SU-DHL-6 (cell line): ENCODE data around the gene SF1.

Source experiments
- H2AFZ ChIP-seq: fragments of 200-600 bp; sonication (generic); 2 replicates; pipeline ENCODE4 v1.6.1; 2014; ENCODE audit warnings: low read depth, mild to moderate bottlenecking, moderate library complexity, mixed read lengths, antibody characterized with exemption, low read length; ENCODE audit not compliant: severe bottlenecking
- H3F3A ChIP-seq: fragments of 200-600 bp; shearing (Covaris generic); 2 replicates; pipeline ENCODE4 v1.6.0; 2016; ENCODE audit warnings: antibody characterized with exemption, mild to moderate bottlenecking; ENCODE audit not compliant: insufficient read depth
- H3K27ac ChIP-seq: fragments of 200-600 bp; sonication (generic); 2 replicates; pipeline ENCODE4 v1.5.1; 2016; ENCODE audit warnings: low read depth, mild to moderate bottlenecking, low read length, moderate library complexity, mixed read lengths
- H3K27me3 ChIP-seq: fragments of 200-600 bp; sonication (generic), shearing (Covaris generic); 2 replicates; pipeline ENCODE4 v1.6.0; 2014; ENCODE audit warnings: mild to moderate bottlenecking, low read length
- H3K36me3 ChIP-seq: fragments of 200-600 bp; sonication (generic); 2 replicates; pipeline ENCODE4 v1.6.1; 2014; ENCODE audit warnings: mild to moderate bottlenecking, low read length, mixed read lengths
- H3K4me2 ChIP-seq: fragments of 300-600, 200-600 bp; shearing (Covaris generic), sonication (generic); 2 replicates; pipeline ENCODE4 v1.6.0; 2014; ENCODE audit warnings: low read length, low read depth, mild to moderate bottlenecking; ENCODE audit not compliant: poor library complexity, severe bottlenecking
- H3K4me3 ChIP-seq: fragments of 200-600 bp; sonication (generic); 2 replicates; pipeline ENCODE4 v1.5.1; 2014; ENCODE audit warnings: antibody characterized with exemption, low read length, mild to moderate bottlenecking, mixed read lengths; ENCODE audit not compliant: insufficient read depth, poor library complexity, severe bottlenecking
- H3K79me2 ChIP-seq: fragments of 200-600 bp; sonication (generic); 2 replicates; pipeline ENCODE4 v1.6.1; 2014; ENCODE audit warnings: mild to moderate bottlenecking, low read length, moderate library complexity; ENCODE audit not compliant: insufficient read depth
- H3K9ac ChIP-seq: fragments of 200-600 bp; sonication (generic); 2 replicates; pipeline ENCODE4 v1.7.0; 2014; ENCODE audit warnings: mild to moderate bottlenecking, low read length
- H3K9me2 ChIP-seq: fragments of 200-600 bp; sonication (generic); replicated peaks from 2 replicates; pipeline ENCODE4 v1.6.1; 2014; ENCODE audit warnings: low read length; ENCODE audit not compliant: insufficient read depth
- H3K9me3 ChIP-seq: fragments of 200-600 bp; sonication (generic); 2 replicates; pipeline ENCODE4 v1.6.1; 2014; ENCODE audit warnings: low read length, mixed read lengths; ENCODE audit not compliant: insufficient read depth
- H4K20me1 ChIP-seq: fragments of 200-600 bp; sonication (generic); 2 replicates; pipeline ENCODE4 v1.6.1; 2014; ENCODE audit warnings: low read depth, mild to moderate bottlenecking, antibody characterized with exemption, low read length, moderate library complexity, mixed read lengths
- EZH2phosphoT487 ChIP-seq: fragments of 200-600 bp; sonication (generic), shearing (Covaris generic); conservative IDR thresholded peaks from 2 replicates; pipeline ENCODE4 v1.6.1; 2018; ENCODE audit warnings: mild to moderate bottlenecking, antibody characterized with exemption, low read length, moderate library complexity, mixed read lengths
- TF ChIP-seq, protein P1 (sequence below): fragments of 200-600 bp; sonication (generic); IDR thresholded peaks from one replicate; pipeline ENCODE4 v1.5.1; 2017; ENCODE audit warnings: antibody characterized with exemption, mild to moderate bottlenecking, low read length, moderate library complexity; ENCODE audit not compliant: insufficient read depth, poor library complexity, severe bottlenecking

SF1 gene

GRCh38 chr11:64790205-64791095, 12.1 kb upstream of the SF1 start:
- no peaks in the 10 kb centered on the region for H3K27me3 ChIP-seq
- TF ChIP-seq, protein P1, sequence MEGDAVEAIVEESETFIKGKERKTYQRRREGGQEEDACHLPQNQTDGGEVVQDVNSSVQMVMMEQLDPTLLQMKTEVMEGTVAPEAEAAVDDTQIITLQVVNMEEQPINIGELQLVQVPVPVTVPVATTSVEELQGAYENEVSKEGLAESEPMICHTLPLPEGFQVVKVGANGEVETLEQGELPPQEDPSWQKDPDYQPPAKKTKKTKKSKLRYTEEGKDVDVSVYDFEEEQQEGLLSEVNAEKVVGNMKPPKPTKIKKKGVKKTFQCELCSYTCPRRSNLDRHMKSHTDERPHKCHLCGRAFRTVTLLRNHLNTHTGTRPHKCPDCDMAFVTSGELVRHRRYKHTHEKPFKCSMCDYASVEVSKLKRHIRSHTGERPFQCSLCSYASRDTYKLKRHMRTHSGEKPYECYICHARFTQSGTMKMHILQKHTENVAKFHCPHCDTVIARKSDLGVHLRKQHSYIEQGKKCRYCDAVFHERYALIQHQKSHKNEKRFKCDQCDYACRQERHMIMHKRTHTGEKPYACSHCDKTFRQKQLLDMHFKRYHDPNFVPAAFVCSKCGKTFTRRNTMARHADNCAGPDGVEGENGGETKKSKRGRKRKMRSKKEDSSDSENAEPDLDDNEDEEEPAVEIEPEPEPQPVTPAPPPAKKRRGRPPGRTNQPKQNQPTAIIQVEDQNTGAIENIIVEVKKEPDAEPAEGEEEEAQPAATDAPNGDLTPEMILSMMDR, result no peak
- TF ChIP-seq EZH2phosphoT487, result no peak
- no peaks in the 10 kb centered on the region for H3K9me2 ChIP-seq
- no peaks in the 10 kb centered on the region for H3K79me2 ChIP-seq
- no peak overlapping the region for H2AFZ ChIP-seq
- H3K9me3 ChIP-seq, result no peaks in the 10 kb centered on the region
- H3F3A ChIP-seq, result no peaks in the 10 kb centered on the region
- H3K4me3 ChIP-seq, result no peak overlapping the region
- no peak overlapping the region for H3K27ac ChIP-seq
- no peak overlapping the region for H3K4me2 ChIP-seq
- no peak overlapping the region for H3K9ac ChIP-seq
- H4K20me1 ChIP-seq, result no peaks in the 10 kb centered on the region
- H3K36me3 ChIP-seq, result no peaks in the 10 kb centered on the region

DNA sequence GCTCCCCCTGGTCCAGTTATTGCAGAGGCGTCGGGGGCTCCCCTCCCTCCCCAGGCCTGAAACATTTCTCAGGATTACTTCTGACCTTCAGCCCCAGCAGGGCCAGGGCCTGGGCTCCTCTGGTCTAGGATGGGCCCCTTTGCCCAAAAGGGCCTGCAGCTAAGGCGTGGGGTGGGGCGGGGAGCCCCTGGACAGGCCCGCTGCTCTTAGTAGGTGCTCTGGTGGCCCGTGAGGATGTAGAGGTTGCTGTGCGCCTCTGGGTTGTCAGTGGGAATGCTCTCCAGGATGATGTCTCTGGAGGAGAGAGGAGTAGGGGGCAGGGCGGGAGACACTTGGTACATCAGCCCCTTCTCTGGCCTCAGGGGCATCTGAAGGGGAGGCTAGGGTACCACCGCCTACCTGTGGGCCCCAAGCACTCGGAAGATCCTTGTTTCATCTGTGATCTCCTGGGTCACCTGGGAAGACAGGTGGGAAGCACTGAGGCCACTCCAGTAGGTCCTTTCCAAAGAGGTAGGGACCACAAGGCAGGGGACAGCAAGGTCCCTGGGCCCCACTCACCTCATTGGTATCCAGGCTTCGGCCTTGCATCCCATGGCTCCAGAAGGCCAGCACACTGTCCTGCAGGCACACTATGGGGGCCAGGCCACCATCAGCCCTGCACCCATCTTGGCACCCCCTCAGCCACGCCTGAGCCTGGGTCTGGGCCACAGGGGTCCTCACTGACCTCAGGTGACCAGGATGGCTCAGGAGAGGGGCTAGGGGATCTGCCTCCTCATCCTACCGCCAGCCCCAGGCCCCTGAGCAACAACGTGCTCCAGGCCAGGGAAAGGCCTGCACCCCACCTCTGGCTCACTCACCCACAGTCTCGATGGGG, 11.2 kb upstream of the SF1 start:
- Histone ChIP-seq H3K9ac (no peak overlapping the region), H2AFZ (no peak overlapping the region)

GRCh38 chr11:64788321-64789215, 10.2 kb upstream of the SF1 start:
- no peaks in the 10 kb centered on the region for H3K27me3 ChIP-seq
- H3K4me2 ChIP-seq, result no peak overlapping the region
- no peaks in the 10 kb centered on the region for H3K36me3 ChIP-seq
- TF ChIP-seq EZH2phosphoT487, result no peak
- TF ChIP-seq, protein P1, result no peak
- H3K79me2 ChIP-seq, result no peaks in the 10 kb centered on the region
- H3K4me3 ChIP-seq, result no peak overlapping the region
- H3K9me2 ChIP-seq, result no peaks in the 10 kb centered on the region
- H3F3A ChIP-seq, result no peaks in the 10 kb centered on the region
- no peak overlapping the region for H3K9ac ChIP-seq
- H2AFZ ChIP-seq, result no peak overlapping the region
- no peak overlapping the region for H3K27ac ChIP-seq
- no peaks in the 10 kb centered on the region for H4K20me1 ChIP-seq
- H3K9me3 ChIP-seq, result no peaks in the 10 kb centered on the region

More for the DNA sequence above, 11.2 kb upstream of the SF1 start:
- Histone ChIP-seq H3K79me2 (no peaks in the 10 kb centered on the region), H3K9me2 (no peaks in the 10 kb centered on the region), H3F3A (no peaks in the 10 kb centered on the region), H3K27me3 (no peaks in the 10 kb centered on the region), H3K27ac (no peak overlapping the region), H3K4me3 (no peak overlapping the region), H3K4me2 (no peak overlapping the region), H3K36me3 (no peaks in the 10 kb centered on the region), H4K20me1 (no peaks in the 10 kb centered on the region), H3K9me3 (no peaks in the 10 kb centered on the region)
- TF ChIP-seq, protein P1, result no peak
- TF ChIP-seq EZH2phosphoT487, result no peak
